NCI-H748 (cell line): ENCODE results near the gene GPHA2.
"Not testable (repeated sequence)": the region's sequence is repeated elsewhere in the genome, so short reads cannot be mapped to it uniquely, and the experiment has no call there.

Experiments used
- DNase-seq: peaks from one replicate; lab custom pipeline; 2025; ENCODE audit not compliant: unreplicated experiment; lab: John Stamatoyannopoulos, UW

GPHA2 gene

GRCh38 chr11:64935359-64936081 lies at the start of gene GPHA2:
Gene GPHA2, minus strand, starts transcription at chr11:64935893. Its CDS starts 433 bp downstream, at chr11:64935460.
- peak; percentile 56 for DNase-seq

- DNase-seq, result not testable (repeated sequence)
These were observed 47.6 kb upstream of the GPHA2 start for GRCh38 chr11:64983339-64983738.

GRCh38 chr11:64976651-64977050 lies 41.0 kb upstream of the GPHA2 start:
- DNase-seq, result no peak

DNA sequence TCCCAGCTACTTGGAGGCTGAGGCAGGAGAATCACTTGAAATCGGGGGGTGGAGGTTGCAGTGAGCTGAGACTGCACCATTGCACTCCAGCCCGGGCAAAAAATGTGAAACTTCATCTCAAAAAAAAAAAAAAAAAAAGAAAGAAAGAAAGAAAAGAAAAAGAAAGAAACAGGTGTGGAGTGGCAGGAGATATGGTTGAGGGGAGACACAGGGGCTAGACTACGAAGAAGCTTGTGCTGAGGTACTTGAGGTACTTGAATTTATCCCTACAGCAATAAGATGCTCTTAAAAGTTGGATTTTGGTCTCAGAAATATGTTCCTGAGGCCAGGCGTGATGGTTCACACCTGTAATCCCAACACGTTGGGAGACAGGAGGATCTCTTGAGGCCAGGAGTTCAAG lies 38.4 kb upstream of the GPHA2 start:
- no peak for DNase-seq

GRCh38 chr11:64971421-64972233 lies 35.9 kb upstream of the GPHA2 start, which contains the start of gene MAJIN:
Gene MAJIN, minus strand, starts transcription at chr11:64972108. Its CDS starts 12,703 bp downstream, at chr11:64959405.
- DNase-seq, result no peak

DNA sequence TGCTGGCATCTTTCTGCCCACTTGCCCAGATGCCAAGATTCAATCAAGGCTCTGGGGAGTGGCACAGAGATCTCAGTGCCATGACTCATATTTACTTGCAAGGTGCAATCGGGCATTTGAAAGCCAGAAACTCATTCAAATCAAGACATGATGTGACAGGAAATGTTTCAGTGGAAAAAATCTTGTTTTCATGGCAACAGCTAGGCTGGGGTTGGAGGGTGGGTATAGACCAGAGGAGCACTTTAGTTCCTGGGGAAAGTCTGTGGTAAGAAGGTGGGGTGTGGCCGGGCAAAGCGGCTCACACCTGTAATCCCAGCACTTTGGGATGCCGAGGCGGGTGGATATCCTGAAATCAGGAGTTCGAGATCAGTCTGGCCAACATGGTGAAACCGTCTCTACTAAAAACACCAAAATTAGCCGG lies 35.0 kb upstream of the GPHA2 start:
- DNase-seq, result no peak

- DNase-seq, result no peak
These were observed 33.5 kb upstream of the GPHA2 start for GRCh38 chr11:64969209-64969608.

DNA sequence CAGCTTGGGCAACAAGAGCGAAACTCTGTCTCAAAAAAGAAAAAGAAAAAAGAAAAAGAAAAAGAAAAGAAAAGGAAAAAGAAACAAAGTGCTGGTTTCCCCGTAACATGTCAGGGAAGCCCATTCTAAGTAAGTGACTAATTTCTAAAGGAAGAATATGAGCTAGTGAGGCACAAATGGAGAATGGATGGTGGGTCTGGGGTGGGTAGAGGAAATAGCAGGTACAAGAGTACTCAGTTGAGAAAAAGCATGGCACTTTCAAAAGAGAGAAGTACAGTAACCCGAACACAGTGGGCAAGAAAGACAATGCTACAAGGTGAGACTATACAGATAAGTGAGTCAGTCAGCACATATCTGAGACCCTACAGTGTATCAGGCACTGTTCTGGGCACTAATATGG lies 31.7 kb upstream of the GPHA2 start:
- DNase-seq, result no peak

DNA sequence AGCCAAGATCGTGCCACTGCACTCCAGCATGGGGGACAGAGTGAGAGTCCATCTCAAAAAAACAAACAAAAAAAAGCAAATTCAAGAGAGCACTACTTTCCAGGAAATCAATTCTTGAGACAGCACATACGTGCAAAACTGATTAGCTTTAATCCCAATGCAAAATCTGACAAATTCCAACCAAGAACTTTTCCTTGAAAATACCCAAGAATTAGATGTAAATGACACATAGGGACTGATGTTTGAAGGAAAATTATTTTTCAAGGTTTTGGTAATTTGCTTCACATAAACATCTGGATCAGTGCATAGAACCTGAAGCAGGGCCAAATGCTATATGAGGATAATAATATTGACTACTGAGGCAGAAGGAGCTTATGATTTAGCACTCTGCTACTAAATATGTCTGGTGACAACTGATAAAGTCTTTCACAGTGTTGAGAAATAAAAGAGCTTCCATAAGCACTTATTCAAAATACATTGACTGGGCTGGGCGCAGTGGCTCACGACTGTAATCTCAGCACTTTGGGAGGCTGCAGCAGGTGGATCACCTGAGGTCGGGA lies 27.5 kb upstream of the GPHA2 start:
- no peak for DNase-seq

GRCh38 chr11:64960719-64961118 lies 25.0 kb upstream of the GPHA2 start:
- no peak for DNase-seq

GRCh38 chr11:64959498-64959897 lies 23.8 kb upstream of the GPHA2 start:
- DNase-seq, result no peak

- no peak for DNase-seq
These were observed 18.5 kb upstream of the GPHA2 start for GRCh38 chr11:64954201-64954600.

DNA sequence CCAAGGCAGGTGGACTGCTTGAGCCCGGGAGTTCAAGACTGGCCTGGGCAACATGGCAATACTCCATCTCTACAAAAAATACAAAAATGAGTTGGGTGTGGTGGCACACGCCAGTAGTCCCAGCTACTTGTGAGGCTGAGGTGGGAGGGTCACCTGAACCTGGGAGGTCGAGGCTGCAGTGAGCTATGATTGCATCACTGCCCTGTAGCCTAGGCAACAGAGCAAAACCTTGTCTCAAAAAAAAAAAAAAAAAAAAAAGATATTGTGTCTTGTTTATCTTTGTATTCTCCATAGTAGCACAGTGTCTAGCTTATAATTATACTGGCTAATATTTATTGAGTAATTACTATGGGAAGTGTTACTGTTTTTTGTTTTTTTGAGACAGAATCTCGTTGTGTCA lies 15.8 kb upstream of the GPHA2 start:
- no peak for DNase-seq

GRCh38 chr11:64947208-64947814 lies 11.6 kb upstream of the GPHA2 start:
- no peak for DNase-seq

GRCh38 chr11:64936539-64936938 lies 846 bp upstream of the GPHA2 start:
- DNase-seq, result no peak

DNA sequence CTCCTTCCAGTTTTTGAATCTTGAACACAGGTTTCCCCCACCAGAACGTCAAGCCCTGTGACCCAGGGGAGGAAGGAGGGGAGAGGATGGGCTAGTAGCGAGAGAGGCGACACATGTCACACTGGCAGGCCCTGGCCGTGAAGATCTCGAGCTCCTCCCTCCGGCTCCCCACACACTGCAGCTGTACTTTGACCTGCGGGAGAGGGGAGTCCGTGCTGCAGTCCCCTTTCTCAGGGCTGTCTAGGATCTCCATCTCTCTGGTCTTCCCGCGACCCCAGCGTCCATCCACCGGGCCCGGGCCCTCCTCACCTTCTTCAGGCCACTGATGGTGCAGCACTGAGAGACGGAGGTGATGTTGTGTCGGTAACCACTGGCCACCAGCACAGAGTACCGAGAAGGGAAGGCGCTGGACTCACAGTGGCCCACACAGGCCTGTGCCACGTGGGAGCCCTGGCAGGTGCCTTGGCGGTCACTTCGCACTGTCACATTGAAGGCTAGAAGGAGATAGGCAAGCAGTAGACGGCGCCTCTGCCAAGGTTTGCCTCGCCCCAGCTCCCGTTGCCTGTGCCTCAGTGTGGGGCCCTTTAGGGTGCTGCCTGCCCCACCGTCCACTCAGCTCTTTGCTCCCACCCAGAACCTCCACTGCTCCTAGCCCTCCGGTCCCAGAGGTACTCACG lies 873 bp downstream of the GPHA2 start:
- DNase-seq, result no peak

DNA sequence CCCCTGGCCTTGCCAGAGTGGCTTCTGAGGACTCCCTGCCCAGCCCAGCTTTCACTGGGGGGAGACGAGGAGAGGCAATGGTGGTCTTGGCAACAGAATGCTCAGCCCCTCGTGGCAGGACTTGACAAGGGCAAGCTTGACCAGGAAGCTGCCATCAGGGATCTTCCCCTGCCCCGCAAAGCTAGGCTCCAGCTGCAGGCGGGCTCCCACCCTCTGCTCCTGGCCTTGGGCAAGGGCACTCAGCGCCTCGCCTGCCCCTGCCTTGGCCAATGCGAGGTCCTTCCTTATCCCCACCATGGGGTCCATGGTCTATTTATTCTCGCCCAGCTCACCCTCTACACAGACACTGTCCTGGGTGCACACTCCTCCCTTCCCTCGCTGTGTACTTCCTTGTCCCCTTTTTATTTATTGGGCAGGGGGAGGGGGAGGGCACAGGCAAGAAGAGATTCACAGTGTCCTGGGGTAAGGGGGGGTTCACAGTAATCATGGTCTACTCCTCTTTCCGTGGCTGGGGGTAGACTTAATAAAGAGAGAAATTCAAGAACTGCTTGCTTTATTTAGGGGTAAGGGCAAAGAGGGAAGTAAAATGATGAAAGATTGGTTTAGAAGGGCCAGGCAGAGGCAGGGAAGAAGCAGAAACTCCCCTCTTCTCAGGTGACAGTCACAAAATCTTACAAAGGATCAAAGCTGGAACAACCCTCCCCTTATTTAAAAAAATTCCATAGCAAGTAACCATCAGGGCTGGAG lies 1.6 kb downstream of the GPHA2 start:
- DNase-seq, result no peak

DNA sequence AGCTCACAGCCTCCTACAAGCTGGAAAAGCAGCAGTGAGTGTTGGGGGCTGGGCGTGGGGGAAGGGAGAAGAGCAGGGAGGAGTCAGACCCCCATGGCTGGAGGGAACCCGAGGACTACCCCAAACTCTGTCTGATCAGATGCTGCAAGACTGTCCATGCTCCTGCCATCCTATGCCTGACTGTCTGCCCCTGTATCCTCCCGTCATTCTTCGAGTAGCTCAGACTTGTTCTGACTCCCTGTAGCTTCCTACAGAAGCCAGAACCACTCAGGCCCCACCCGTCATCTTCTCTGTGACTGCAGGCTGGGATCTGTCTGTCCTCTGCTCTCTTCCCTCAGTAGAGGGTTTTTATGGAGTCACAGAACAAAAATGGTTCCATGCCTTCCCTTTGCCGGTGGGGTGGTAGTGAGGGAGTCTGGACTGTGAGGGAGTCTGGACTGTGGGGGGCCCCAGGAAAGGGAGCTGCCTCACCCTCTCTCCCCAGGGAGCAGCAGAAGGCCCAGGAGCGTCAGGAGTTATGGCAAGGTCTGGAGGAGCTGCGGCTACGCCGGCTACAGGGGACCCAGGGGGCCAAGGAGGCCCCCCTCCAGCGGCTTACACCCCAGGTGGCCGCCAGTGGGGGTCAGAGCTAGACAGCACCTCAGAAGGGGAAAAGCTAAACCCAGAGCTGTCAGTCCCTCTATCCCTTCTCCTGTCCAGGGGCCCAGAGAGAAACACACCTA lies 2.3 kb downstream of the GPHA2 start:
- DNase-seq, result no peak

DNA sequence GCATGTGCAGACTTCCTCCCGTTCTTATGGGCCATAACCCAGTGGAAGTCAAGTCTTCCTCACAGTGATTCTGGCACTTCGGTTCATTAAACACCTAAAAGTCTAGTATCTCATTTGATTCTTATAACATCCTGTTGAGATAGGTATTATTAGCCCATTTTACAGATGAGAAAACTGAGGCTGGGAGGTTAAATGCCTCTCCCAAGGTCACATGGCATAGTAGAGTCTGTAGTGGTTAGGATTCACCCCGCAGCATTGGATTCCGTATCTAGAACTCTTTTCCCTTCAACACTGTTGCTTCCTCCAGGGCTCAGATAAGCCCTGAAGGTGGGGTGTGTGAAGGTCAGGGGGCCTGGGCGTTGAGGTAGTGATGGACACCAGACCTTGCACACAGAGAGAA lies 3.4 kb downstream of the GPHA2 start:
- no peak for DNase-seq

DNA sequence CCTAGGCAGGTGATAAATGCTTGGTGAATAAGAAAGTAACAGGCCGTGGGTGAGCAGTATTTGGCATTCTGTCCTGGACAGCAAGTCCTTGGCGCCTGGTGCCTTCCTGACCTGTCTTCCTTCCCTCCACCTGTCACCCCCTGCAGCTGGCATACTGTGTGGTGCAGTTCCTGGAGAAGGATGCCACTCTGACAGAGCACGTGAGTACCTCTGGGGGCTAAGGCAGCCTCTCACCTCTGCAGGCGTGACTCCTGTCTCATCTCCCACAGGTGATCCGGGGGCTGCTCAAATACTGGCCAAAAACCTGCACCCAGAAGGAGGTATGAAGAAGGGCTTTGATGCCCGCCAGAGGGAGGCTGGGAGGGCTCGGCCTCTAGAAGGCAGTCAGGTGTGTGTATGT lies 4.4 kb downstream of the GPHA2 start:
- no peak for DNase-seq
